Neural progenitor cell (in vitro differentiated cells): ENCODE results near the gene HSDL2. TPM values are rescaled to one million over a fixed set of nuclear protein-coding genes. Genes with fewer than 3 reads are reported as not detected.

Experiments used
- DNase-seq: peaks from one replicate; pipeline ENCODE4 v3.0.0-alpha.2; 2016; ENCODE audit warnings: low spot score
- H2AFZ ChIP-seq: fragments of 200-600 bp; sonication (generic); replicated peaks from 2 replicates; pipeline ENCODE4 v1.6.1; 2016; ENCODE audit warnings: antibody characterized with exemption
- H3F3A ChIP-seq: fragments of 200-600 bp; sonication (generic); 2 replicates; pipeline ENCODE4 v1.6.1; 2016; ENCODE audit warnings: antibody characterized with exemption, low read depth
- H3K27ac ChIP-seq: fragments of 200-600 bp; sonication (generic); 2 replicates; pipeline ENCODE4 v1.5.1; 2016; ENCODE audit warnings: mild to moderate bottlenecking
- H3K27me3 ChIP-seq: fragments of 200-600 bp; sonication (generic); 2 replicates; pipeline ENCODE4 v1.6.1; 2016; ENCODE audit warnings: mild to moderate bottlenecking, moderate library complexity
- H3K36me3 ChIP-seq: fragments of 200-600 bp; sonication (generic); 2 replicates; pipeline ENCODE4 v1.5.1; 2016
- H3K4me1 ChIP-seq: fragments of 200-600 bp; sonication (generic); 2 replicates; pipeline ENCODE4 v1.6.1; 2016; ENCODE audit warnings: mixed run types
- H3K4me2 ChIP-seq: fragments of 200-600 bp; sonication (generic); 2 replicates; pipeline ENCODE4 v1.6.1; 2016
- H3K4me3 ChIP-seq: fragments of 200-600 bp; sonication (generic); 2 replicates; pipeline ENCODE4 v1.5.1; 2016
- H3K79me2 ChIP-seq: fragments of 200-600 bp; sonication (generic); 2 replicates; pipeline ENCODE4 v1.6.1; 2016; ENCODE audit warnings: low read depth
- H3K9ac ChIP-seq: fragments of 200-600 bp; sonication (generic); 2 replicates; pipeline ENCODE4 v1.6.1; 2016
- H3K9me3 ChIP-seq: fragments of 200-600 bp; sonication (generic); 2 replicates; pipeline ENCODE4 v1.5.1; 2016; ENCODE audit warnings: low read depth
- H4K20me1 ChIP-seq: fragments of 200-600 bp; sonication (generic); 2 replicates; pipeline ENCODE4 v1.6.1; 2016; ENCODE audit warnings: low read depth
- H3K27ac Mint-ChIP-seq: 3 replicates; pipeline ENCODE4 v1.8.0; 2021; ENCODE audit warnings: mixed read lengths
- H3K27me3 Mint-ChIP-seq: 2 replicates; pipeline ENCODE4 v1.8.0; 2022; ENCODE audit warnings: low read depth, mild to moderate bottlenecking, inconsistent platforms, moderate library complexity, mixed read lengths; ENCODE audit not compliant: insufficient read depth
- H3K36me3 Mint-ChIP-seq: 3 replicates; pipeline ENCODE4 v1.8.0; 2021; ENCODE audit warnings: mixed read lengths
- H3K4me1 Mint-ChIP-seq: 3 replicates; pipeline ENCODE4 v1.8.0; 2021; ENCODE audit warnings: mixed read lengths
- H3K4me3 Mint-ChIP-seq: 3 replicates; pipeline ENCODE4 v1.8.0; 2021; ENCODE audit warnings: mild to moderate bottlenecking, moderate library complexity, mixed read lengths
- H3K9me3 Mint-ChIP-seq: 3 replicates; pipeline ENCODE4 v1.8.0; 2020; ENCODE audit warnings: mixed read lengths
- EZH2 ChIP-seq: fragments of 200-600 bp; sonication (generic); IDR thresholded peaks from 2 replicates; pipeline ENCODE4 v1.6.1; 2017; ENCODE audit warnings: antibody characterized with exemption, mild to moderate bottlenecking, moderate library complexity
- EZH2phosphoT487 ChIP-seq: fragments of 200-600 bp; sonication (generic); IDR thresholded peaks from 2 replicates; pipeline ENCODE4 v1.6.1; 2017; ENCODE audit warnings: antibody characterized with exemption
- total RNA-seq: library from RNA; depleted of rRNA; stranded (reverse); fragments of >200 nt; gene quantifications from 2 replicates; pipeline ENCODE4 v1.2.3, GENCODE V29; 2015; ENCODE audit warnings: low replicate concordance
- TF ChIP-seq, protein P1 (sequence below): fragments of 200-600 bp; sonication (generic); IDR thresholded peaks from 2 replicates; pipeline ENCODE4 v1.5.1; 2017; ENCODE audit warnings: antibody characterized with exemption, mild to moderate bottlenecking

Gene HSDL2
- total RNA-seq, 1 donor from 2014 or later = 23.8 TPM

DNA sequence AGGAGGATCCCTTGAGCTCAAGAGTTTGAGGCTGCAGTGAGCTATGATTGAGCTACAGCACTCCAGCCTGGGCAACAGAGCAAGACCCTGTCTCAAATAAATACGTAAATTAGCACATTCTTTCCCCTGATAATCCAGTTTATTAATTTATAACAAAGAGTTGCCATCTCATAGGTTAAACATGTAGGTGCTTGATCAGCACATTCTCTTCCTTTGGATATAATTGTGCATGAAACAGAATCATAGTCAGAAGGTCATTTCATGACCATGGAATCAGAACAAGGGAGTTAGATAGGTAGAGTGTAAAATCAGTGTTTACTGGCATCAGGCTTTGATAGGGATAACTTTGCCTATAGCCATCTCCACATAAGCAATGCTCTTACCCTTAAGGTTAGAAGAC is 63.7 kb downstream of the HSDL2 start:
- Histone ChIP-seq H3K4me3 (no peak overlapping the region), H3K9ac (no peak overlapping the region), H3K4me2 (no peak overlapping the region), H3K27me3 (no peaks in the 10 kb centered on the region), H3K9me3 (no peaks in the 10 kb centered on the region), H3K4me1 (no peaks in the 10 kb centered on the region), H3K36me3 (no peaks in the 10 kb centered on the region), H3K79me2 (no peaks in the 10 kb centered on the region), H3K27ac (no peak overlapping the region), H2AFZ (no peak overlapping the region), H3F3A (no peaks in the 10 kb centered on the region), H4K20me1 (no peaks in the 10 kb centered on the region)
- no peak overlapping the region for H3K27ac Mint-ChIP-seq
- H3K4me1 Mint-ChIP-seq = no peaks in the 10 kb centered on the region
- no peaks in the 10 kb centered on the region for H3K27me3 Mint-ChIP-seq
- H3K9me3 Mint-ChIP-seq = no peaks in the 10 kb centered on the region
- peaks cover 13% of the 10 kb centered on the region for H3K36me3 Mint-ChIP-seq
- TF ChIP-seq, protein P1, sequence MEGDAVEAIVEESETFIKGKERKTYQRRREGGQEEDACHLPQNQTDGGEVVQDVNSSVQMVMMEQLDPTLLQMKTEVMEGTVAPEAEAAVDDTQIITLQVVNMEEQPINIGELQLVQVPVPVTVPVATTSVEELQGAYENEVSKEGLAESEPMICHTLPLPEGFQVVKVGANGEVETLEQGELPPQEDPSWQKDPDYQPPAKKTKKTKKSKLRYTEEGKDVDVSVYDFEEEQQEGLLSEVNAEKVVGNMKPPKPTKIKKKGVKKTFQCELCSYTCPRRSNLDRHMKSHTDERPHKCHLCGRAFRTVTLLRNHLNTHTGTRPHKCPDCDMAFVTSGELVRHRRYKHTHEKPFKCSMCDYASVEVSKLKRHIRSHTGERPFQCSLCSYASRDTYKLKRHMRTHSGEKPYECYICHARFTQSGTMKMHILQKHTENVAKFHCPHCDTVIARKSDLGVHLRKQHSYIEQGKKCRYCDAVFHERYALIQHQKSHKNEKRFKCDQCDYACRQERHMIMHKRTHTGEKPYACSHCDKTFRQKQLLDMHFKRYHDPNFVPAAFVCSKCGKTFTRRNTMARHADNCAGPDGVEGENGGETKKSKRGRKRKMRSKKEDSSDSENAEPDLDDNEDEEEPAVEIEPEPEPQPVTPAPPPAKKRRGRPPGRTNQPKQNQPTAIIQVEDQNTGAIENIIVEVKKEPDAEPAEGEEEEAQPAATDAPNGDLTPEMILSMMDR = no peak
- TF ChIP-seq EZH2phosphoT487 (no peak), EZH2 (no peak)
- no peak overlapping the region for H3K4me3 Mint-ChIP-seq
- no peak for DNase-seq

DNA sequence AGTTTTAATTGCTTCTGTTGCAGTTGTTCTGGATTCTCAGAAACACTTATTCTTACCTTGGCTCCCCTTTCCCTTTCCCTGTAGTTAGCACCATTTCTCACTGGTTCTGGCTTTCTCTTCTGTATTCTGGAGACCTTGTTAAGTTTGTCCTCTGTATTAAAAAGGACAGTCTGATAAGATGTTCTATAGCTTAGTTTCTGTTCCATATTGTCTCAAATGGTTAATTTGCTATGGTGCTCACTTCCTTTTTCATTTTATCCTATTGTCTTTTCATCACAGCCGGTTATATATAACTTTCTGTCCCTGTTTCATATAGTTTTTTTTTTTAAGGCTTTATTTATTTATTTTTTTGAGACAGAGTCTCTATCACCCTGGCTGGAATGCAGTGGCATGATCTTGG is 65.3 kb downstream of the HSDL2 start:
- DNase-seq = no peak
- H3K9me3 ChIP-seq = no peaks in the 10 kb centered on the region
- Mint-ChIP-seq H3K9me3 (no peaks in the 10 kb centered on the region), H3K36me3 (peaks cover 13% of the 10 kb centered on the region), H3K4me3 (no peak overlapping the region), H3K4me1 (no peaks in the 10 kb centered on the region), H3K27me3 (no peaks in the 10 kb centered on the region), H3K27ac (no peak overlapping the region)
- no peaks in the 10 kb centered on the region for H3K36me3 ChIP-seq
- H3K9ac ChIP-seq = no peak overlapping the region
- H3K4me3 ChIP-seq = no peak overlapping the region
- no peak overlapping the region for H3K27ac ChIP-seq
- no peaks in the 10 kb centered on the region for H3F3A ChIP-seq
- TF ChIP-seq, protein P1 = no peak
- TF ChIP-seq EZH2phosphoT487 (no peak), EZH2 (no peak)
- H2AFZ ChIP-seq = no peak overlapping the region
- H3K27me3 ChIP-seq = no peaks in the 10 kb centered on the region
- no peaks in the 10 kb centered on the region for H3K79me2 ChIP-seq
- no peak overlapping the region for H3K4me2 ChIP-seq
- H3K4me1 ChIP-seq = no peaks in the 10 kb centered on the region
- no peaks in the 10 kb centered on the region for H4K20me1 ChIP-seq

DNA sequence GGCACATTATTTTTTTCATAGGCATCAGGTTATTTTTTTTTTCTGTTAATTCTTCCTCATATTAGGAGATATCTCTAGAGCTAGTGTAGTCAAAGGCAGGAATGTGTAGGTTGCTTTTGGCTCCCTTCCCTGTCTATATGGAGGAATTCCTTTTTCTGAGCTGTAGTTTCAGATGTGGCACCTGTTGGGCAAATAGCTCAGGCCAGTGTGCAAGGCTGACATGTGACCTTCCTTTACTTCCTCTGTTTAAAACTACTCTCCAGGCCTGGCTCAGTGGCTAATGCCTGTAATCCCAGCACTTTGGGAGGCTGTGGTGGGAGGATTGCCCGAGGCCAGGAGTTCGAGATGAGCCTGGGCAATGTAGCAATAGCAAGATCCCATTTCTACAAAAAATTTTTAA is 66.2 kb downstream of the HSDL2 start:
- Histone ChIP-seq H3K27ac (no peak overlapping the region), H3K36me3 (no peaks in the 10 kb centered on the region), H3K79me2 (no peaks in the 10 kb centered on the region), H3K4me3 (no peak overlapping the region), H3F3A (no peaks in the 10 kb centered on the region), H3K4me2 (no peak overlapping the region), H3K4me1 (no peaks in the 10 kb centered on the region), H2AFZ (no peak overlapping the region), H3K9ac (no peak overlapping the region), H4K20me1 (no peaks in the 10 kb centered on the region), H3K9me3 (no peaks in the 10 kb centered on the region), H3K27me3 (no peaks in the 10 kb centered on the region)
- no peaks in the 10 kb centered on the region for H3K9me3 Mint-ChIP-seq
- H3K4me1 Mint-ChIP-seq = no peaks in the 10 kb centered on the region
- DNase-seq = no peak
- no peaks in the 10 kb centered on the region for H3K27me3 Mint-ChIP-seq
- H3K4me3 Mint-ChIP-seq = no peak overlapping the region
- TF ChIP-seq EZH2 = no peak
- TF ChIP-seq, protein P1 = no peak
- no peak for TF ChIP-seq EZH2phosphoT487
- no peak overlapping the region for H3K27ac Mint-ChIP-seq
- peaks cover 12% of the 10 kb centered on the region for H3K36me3 Mint-ChIP-seq

DNA sequence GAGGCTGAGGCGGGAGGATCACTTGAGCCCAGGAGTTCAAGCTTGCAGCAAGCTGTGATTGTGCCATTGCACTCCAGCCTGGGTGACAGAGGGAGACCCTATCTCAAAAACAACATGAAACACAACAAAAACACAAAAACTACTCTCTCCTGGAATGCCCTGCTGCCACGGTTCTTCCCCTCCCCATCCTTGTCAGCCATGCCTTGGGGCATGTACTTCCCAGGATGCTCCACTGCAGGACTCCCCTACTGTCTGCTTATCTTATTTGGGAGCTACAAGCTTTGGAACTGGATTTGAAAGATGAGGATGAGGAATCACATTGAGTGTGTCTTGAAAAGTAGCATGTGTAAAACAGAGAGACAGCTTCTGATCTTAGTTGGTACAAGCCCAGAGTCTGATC is 66.6 kb downstream of the HSDL2 start:
- Histone ChIP-seq H3F3A (no peaks in the 10 kb centered on the region), H3K4me2 (no peak overlapping the region), H3K9me3 (no peaks in the 10 kb centered on the region), H3K4me3 (no peak overlapping the region), H3K36me3 (no peaks in the 10 kb centered on the region), H3K27me3 (no peaks in the 10 kb centered on the region), H4K20me1 (no peaks in the 10 kb centered on the region), H3K27ac (no peak overlapping the region), H3K4me1 (no peaks in the 10 kb centered on the region), H3K9ac (no peak overlapping the region), H3K79me2 (no peaks in the 10 kb centered on the region), H2AFZ (no peak overlapping the region)
- Mint-ChIP-seq H3K36me3 (peaks cover 9% of the 10 kb centered on the region), H3K9me3 (no peaks in the 10 kb centered on the region), H3K4me3 (no peak overlapping the region), H3K4me1 (no peaks in the 10 kb centered on the region), H3K27me3 (no peaks in the 10 kb centered on the region), H3K27ac (no peak overlapping the region)
- DNase-seq = no peak
- TF ChIP-seq, protein P1 = no peak
- TF ChIP-seq EZH2 (no peak), EZH2phosphoT487 (no peak)
